Liver (tissue), 9 donors: ENCODE results near the gene MAP3K5. TPM values are rescaled to one million over a fixed set of nuclear protein-coding genes. Genes with fewer than 3 reads are reported as not detected.

Experiments
- DNase-seq: peaks from one replicate; pipeline ENCODE4 v3.0.0-alpha.2; 2017; ENCODE audit warnings: low spot score
- H3K27ac ChIP-seq, 2 donors: one replicate each; pipeline ENCODE4 v1.7.0; 2013; ENCODE audit warnings: inconsistent platforms in 2 of 2, low read length in 2 of 2, control low read depth in 1 of 2, low read depth in 1 of 2, mild to moderate bottlenecking in 1 of 2
- H3K27me3 ChIP-seq, 4 donors: one replicate each; pipeline versions ENCODE4 v1.6.1 to v1.7.0; 2013; ENCODE audit warnings: low read length in 3 of 4, inconsistent platforms in 1 of 4, mild to moderate bottlenecking in 1 of 4, moderate library complexity in 1 of 4; ENCODE audit not compliant: control insufficient read depth in 4 of 4, insufficient read depth in 4 of 4
- H3K36me3 ChIP-seq, 4 donors: one replicate each; pipeline versions ENCODE4 v1.6.1 to v1.7.0; 2013; ENCODE audit warnings: low read length in 3 of 4, mild to moderate bottlenecking in 3 of 4, low read depth in 1 of 4, moderate library complexity in 1 of 4; ENCODE audit not compliant: control insufficient read depth in 4 of 4, insufficient read depth in 3 of 4
- H3K4me1 ChIP-seq, 4 donors: one replicate each; pipeline versions ENCODE4 v1.6.1 to v1.7.0; 2013; ENCODE audit warnings: low read length in 3 of 4, mild to moderate bottlenecking in 3 of 4, moderate library complexity in 1 of 4; ENCODE audit not compliant: control insufficient read depth in 4 of 4, insufficient read depth in 4 of 4
- H3K4me3 ChIP-seq, 3 donors: one replicate each; pipeline versions ENCODE4 v1.6.1 to v1.7.0; 2013; ENCODE audit warnings: low read length in 3 of 3, control low read depth in 1 of 3, low read depth in 1 of 3, mild to moderate bottlenecking in 1 of 3
- H3K9ac ChIP-seq, 2 donors: one replicate each; pipeline ENCODE4 v1.7.0; 2013; ENCODE audit warnings: low read length in 2 of 2, mild to moderate bottlenecking in 2 of 2, moderate library complexity in 2 of 2, control low read depth in 1 of 2, low read depth in 1 of 2
- H3K9me3 ChIP-seq, 4 donors: one replicate each; pipeline versions ENCODE4 v1.6.1 to v1.7.0; 2013; ENCODE audit warnings: low read length in 3 of 4; ENCODE audit not compliant: control insufficient read depth in 4 of 4
- CTCF ChIP-seq: fragments of 150-350 bp; IDR thresholded peaks from 2 replicates; pipeline ENCODE4 v1.5.1; 2017; ENCODE audit warnings: improper control_type of control experiment, low read depth, low read length; ENCODE audit not compliant: missing input control
- FOXA1 ChIP-seq: IDR thresholded peaks from 2 replicates; pipeline ENCODE4 v1.6.1; 2016; ENCODE audit warnings: antibody characterized with exemption
- FOXA2 ChIP-seq: IDR thresholded peaks from 2 replicates; pipeline ENCODE4 v1.6.1; 2016; ENCODE audit warnings: antibody characterized with exemption
- GABPA ChIP-seq, 2 donors: IDR thresholded peaks in 1 of 2; conservative IDR thresholded peaks in 1 of 2; 2 replicates each; pipeline ENCODE4 v1.6.1; 2016; ENCODE audit warnings: antibody characterized with exemption in 2 of 2, mild to moderate bottlenecking in 1 of 2, moderate library complexity in 1 of 2
- HNF4A ChIP-seq, 2 donors: conservative IDR thresholded peaks; 2 replicates each; pipeline ENCODE4 v1.6.1; 2016; ENCODE audit warnings: antibody characterized with exemption in 2 of 2, mild to moderate bottlenecking in 2 of 2
- HNF4G ChIP-seq: IDR thresholded peaks from 2 replicates; pipeline ENCODE4 v1.6.1; 2016; ENCODE audit warnings: antibody characterized with exemption
- JUND ChIP-seq, 2 donors: IDR thresholded peaks; 2 replicates each; pipeline ENCODE4 v1.6.1; 2016; ENCODE audit warnings: antibody characterized with exemption in 2 of 2
- RAD21 ChIP-seq, 2 donors: IDR thresholded peaks; 2 replicates each; pipeline ENCODE4 v1.6.1; 2016; ENCODE audit warnings: antibody characterized with exemption in 2 of 2, mild to moderate bottlenecking in 2 of 2
- RXRA ChIP-seq, 2 donors: IDR thresholded peaks; 2 replicates each; pipeline ENCODE4 v1.6.1; 2017 to 2018; ENCODE audit warnings: antibody characterized with exemption in 2 of 2, mild to moderate bottlenecking in 1 of 2
- SP1 ChIP-seq: IDR thresholded peaks from 2 replicates; pipeline ENCODE4 v1.6.1; 2018; ENCODE audit warnings: antibody characterized with exemption, mild to moderate bottlenecking
- YY1 ChIP-seq: IDR thresholded peaks from 2 replicates; pipeline ENCODE4 v1.6.1; 2016; ENCODE audit warnings: antibody characterized with exemption, mild to moderate bottlenecking
- ZBTB33 ChIP-seq: IDR thresholded peaks from 2 replicates; pipeline ENCODE4 v1.6.1; 2016; ENCODE audit warnings: antibody characterized with exemption
- WGBS: extraction: QIAGEN DNeasy Blood & Tissue Kit; methylation state at CpG from one replicate; pipeline ENCODE4 v1.1.7; 2013; 5-methylcytosine and 5-hydroxymethylcytosine counted together
- polyA plus RNA-seq, 2 donors: library from polyadenylated mRNA; stranded (reverse) in 1 of 2; unstranded in 1 of 2; fragments of 200-250 nt in 1 of 2; fragments of >200 nt in 1 of 2; fragmentation: Nextera tagmentation in 1 of 2; extraction: Ambion mirVana in 1 of 2; gene quantifications; one replicate each; pipeline versions ENCODE4 v1.2.1 to v1.2.3, GENCODE V29; 2013 to 2015
- total RNA-seq, 2 donors: library from RNA; depleted of rRNA; stranded (reverse); fragments of >200 nt; gene quantifications; one replicate each; pipeline ENCODE4 v1.2.3, GENCODE V29; 2014
- TF ChIP-seq, protein P1 (sequence below): IDR thresholded peaks from 2 replicates; pipeline ENCODE4 v1.6.1; 2016; ENCODE audit warnings: antibody characterized with exemption
- donor health status: healthy.
- donor health status: healthy.
- donor health status: healthy.
- donor health status: healthy.
- donor health status: healthy.

MAP3K5 gene
- total and polyA plus RNA-seq, 4 donors = 2.9 to 18.0 (median 5.5) TPM

DNA sequence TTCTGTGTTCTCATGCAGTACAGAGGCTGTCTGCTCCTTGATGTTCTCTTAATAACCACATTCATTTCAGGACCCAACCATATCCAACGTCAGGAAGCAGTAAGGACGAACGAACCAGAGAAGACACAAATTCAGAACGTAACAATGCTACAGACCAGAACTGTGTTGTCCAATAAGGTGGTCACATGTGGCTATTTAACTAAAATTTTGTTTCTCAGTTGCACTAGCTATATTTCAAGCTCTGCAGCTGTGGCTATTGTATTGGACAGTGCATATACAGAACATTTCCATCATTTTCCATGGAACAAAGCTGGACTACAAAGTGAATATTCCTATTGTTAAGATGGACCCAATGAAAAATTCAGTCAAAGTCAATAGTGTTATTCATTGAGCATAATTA, 269.1 kb downstream of the MAP3K5 start (continued):
- TF ChIP-seq ZBTB33 = no peak
- TF ChIP-seq RXRA (IDR thresholded peaks at IDR 0.05) = no peak

GRCh38 chr6:136522636-136523035, 269.6 kb downstream of the MAP3K5 start:
- H3K27ac ChIP-seq = no peak overlapping the region
- H3K4me3 ChIP-seq = no peak overlapping the region
- WGBS = 94% methylated on average over 3 of the region's 3 CpGs
- no peak for DNase-seq
- no peaks in the 10 kb centered on the region for H3K27me3 ChIP-seq
- H3K36me3 ChIP-seq = no peaks in the 10 kb centered on the region
- TF ChIP-seq CTCF (no peak), ZBTB33 (no peak), HNF4A (conservative IDR thresholded peaks at IDR 0.05) (no peak), FOXA1 (no peak), FOXA2 (no peak), HNF4G (no peak), YY1 (no peak), RAD21 (IDR thresholded peaks at IDR 0.05) (no peak)
- TF ChIP-seq, protein P1, sequence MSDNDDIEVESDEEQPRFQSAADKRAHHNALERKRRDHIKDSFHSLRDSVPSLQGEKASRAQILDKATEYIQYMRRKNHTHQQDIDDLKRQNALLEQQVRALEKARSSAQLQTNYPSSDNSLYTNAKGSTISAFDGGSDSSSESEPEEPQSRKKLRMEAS = no peak
- no peaks in the 10 kb centered on the region for H3K9me3 ChIP-seq
- H3K9ac ChIP-seq = no peak overlapping the region
- peaks cover 0 to 17% (median 5%) of the 10 kb centered on the region in 4 donors for H3K4me1 ChIP-seq

- WGBS = 88% methylated on average over 4 of the region's 4 CpGs
- no peak for DNase-seq
- Histone ChIP-seq H3K27ac (no peak overlapping the region), H3K9ac (no peak overlapping the region), H3K27me3 (no peaks in the 10 kb centered on the region), H3K4me3 (no peak overlapping the region), H3K36me3 (no peaks in the 10 kb centered on the region), H3K9me3 (no peaks in the 10 kb centered on the region), H3K4me1 (peaks cover 0 to 18% (median 5%) of the 10 kb centered on the region in 4 donors)
- no peak for TF ChIP-seq GABPA (IDR thresholded peaks at IDR 0.05 in 1 of 2, conservative IDR thresholded peaks at IDR 0.05 in 1 of 2)
- no peak for TF ChIP-seq SP1
- TF ChIP-seq JUND (IDR thresholded peaks at IDR 0.05) = no peak
Observed at GRCh38 chr6:136521911-136522310, 270.4 kb downstream of the MAP3K5 start.
